Lower leg skin (tissue), 3 donors: ENCODE results near the gene ACACA.

ENCODE experiments used
- POLR2A ChIP-seq, 2 donors: fragments of 450-650 bp; IDR thresholded peaks; one replicate each; pipeline ENCODE4 v1.6.1; 2016 to 2017; ENCODE audit warnings: antibody characterized with exemption in 2 of 2, mild to moderate bottlenecking in 1 of 2, moderate library complexity in 1 of 2
- TF ChIP-seq, protein P1 (sequence below), 3 donors: fragments of 450-650 bp; IDR thresholded peaks; one replicate each; pipeline ENCODE4 v1.5.1; 2016; ENCODE audit warnings: antibody characterized with exemption in 3 of 3, mild to moderate bottlenecking in 3 of 3, moderate library complexity in 2 of 3

DNA sequence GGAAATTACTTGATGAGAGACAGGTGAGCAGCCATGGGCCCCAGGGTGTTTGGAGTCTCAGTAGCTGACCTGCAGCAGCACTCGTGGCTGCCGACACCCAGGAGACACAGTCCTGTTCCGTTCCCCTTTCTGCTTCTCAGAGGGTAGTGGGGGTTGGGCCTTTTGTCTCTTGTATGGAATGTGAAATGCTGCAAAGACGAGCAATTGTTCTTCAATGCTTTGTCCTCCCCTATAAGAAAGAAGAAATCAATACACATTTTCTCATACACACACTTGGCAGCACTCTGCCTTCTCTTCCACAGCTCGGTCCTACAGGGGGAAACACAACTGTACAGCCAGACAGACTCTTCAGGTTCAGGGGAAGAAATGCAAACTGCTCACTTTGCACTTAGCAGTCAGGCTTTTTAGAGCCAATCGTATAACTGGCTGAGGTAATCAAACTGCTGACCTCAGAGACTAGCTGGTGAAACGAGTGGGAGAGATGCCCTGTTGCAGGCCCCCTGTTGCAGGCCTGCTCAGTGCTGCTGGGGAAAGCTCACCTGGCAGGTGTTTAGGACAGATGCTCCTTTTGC is 361.2 kb downstream of the ACACA start:
- TF ChIP-seq, protein P1, sequence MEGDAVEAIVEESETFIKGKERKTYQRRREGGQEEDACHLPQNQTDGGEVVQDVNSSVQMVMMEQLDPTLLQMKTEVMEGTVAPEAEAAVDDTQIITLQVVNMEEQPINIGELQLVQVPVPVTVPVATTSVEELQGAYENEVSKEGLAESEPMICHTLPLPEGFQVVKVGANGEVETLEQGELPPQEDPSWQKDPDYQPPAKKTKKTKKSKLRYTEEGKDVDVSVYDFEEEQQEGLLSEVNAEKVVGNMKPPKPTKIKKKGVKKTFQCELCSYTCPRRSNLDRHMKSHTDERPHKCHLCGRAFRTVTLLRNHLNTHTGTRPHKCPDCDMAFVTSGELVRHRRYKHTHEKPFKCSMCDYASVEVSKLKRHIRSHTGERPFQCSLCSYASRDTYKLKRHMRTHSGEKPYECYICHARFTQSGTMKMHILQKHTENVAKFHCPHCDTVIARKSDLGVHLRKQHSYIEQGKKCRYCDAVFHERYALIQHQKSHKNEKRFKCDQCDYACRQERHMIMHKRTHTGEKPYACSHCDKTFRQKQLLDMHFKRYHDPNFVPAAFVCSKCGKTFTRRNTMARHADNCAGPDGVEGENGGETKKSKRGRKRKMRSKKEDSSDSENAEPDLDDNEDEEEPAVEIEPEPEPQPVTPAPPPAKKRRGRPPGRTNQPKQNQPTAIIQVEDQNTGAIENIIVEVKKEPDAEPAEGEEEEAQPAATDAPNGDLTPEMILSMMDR (IDR thresholded peaks at IDR 0.05) = no peak
- no peak for TF ChIP-seq POLR2A (IDR thresholded peaks at IDR 0.05)
